ENCODE measurements around the gene ZSWIM6. TPM values are rescaled to one million over a fixed set of nuclear protein-coding genes. Genes with fewer than 3 reads are reported as not detected.

Gene ZSWIM6
- total RNA-seq, 1 experiment from 2014 or later = 10.0 TPM

DNA sequence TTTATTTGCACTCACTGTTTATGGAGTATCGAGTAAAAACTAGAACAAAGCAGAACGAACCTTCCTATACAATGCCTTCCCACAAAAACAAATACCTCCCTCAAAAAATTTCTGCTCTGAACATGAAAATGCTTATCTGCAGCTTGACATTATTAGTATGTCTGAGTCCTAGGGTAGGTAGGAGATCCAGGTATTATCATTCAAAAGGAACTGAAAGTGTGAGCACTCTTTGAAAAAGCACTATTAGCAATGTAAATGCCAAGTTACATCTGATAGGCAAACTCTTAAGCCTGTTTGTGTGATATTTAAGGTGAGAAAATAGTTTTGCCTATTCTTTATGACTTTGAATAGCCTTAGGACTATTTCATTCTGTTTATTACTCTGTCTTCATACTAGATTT lies 47.6 kb downstream of the ZSWIM6 start:
- Mint-ChIP-seq H3K9me3 (ENCODE audit: unreplicated experiment) (no peaks in the 10 kb centered on the region), H3K4me3 (ENCODE audit: unreplicated experiment) (no peak overlapping the region), H3K27me3 (ENCODE audit: insufficient read depth, unreplicated experiment) (no peaks in the 10 kb centered on the region), H3K36me3 (ENCODE audit: insufficient read depth, unreplicated experiment) (no peaks in the 10 kb centered on the region), H3K27ac (ENCODE audit: unreplicated experiment) (no peak overlapping the region), H3K4me1 (ENCODE audit: low read depth, unreplicated experiment) (no peaks in the 10 kb centered on the region)
- BruUV-seq (replicated peaks) = no TSS peak
- Histone ChIP-seq H3K4me3 (ENCODE audit: low read depth, low read length) (no peak overlapping the region), H3K36me3 (ENCODE audit: control insufficient read depth, insufficient read depth, low read length) (no peaks in the 10 kb centered on the region), H3K9me3 (no peaks in the 10 kb centered on the region), H3K4me1 (no peaks in the 10 kb centered on the region), H3K27me3 (replicated peaks; ENCODE audit: control insufficient read depth, insufficient read depth, low read length) (no peaks in the 10 kb centered on the region)
- POLR2A ChIA-PET = no interaction called here
- CTCF ChIA-PET = no interaction called here
- TF ChIP-seq, protein P1, sequence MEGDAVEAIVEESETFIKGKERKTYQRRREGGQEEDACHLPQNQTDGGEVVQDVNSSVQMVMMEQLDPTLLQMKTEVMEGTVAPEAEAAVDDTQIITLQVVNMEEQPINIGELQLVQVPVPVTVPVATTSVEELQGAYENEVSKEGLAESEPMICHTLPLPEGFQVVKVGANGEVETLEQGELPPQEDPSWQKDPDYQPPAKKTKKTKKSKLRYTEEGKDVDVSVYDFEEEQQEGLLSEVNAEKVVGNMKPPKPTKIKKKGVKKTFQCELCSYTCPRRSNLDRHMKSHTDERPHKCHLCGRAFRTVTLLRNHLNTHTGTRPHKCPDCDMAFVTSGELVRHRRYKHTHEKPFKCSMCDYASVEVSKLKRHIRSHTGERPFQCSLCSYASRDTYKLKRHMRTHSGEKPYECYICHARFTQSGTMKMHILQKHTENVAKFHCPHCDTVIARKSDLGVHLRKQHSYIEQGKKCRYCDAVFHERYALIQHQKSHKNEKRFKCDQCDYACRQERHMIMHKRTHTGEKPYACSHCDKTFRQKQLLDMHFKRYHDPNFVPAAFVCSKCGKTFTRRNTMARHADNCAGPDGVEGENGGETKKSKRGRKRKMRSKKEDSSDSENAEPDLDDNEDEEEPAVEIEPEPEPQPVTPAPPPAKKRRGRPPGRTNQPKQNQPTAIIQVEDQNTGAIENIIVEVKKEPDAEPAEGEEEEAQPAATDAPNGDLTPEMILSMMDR (IDR thresholded peaks at IDR 0.05; ENCODE audit: insufficient read depth in 1 of 2, low read depth in 1 of 2, low read length in 1 of 2, severe bottlenecking in 1 of 2, unreplicated experiment in 1 of 2) = no peak
- no peak for DNase-seq
- intact Hi-C loops (cut with micrococcal nuclease; ENCODE audit: unreplicated experiment) = no loop called here

DNA sequence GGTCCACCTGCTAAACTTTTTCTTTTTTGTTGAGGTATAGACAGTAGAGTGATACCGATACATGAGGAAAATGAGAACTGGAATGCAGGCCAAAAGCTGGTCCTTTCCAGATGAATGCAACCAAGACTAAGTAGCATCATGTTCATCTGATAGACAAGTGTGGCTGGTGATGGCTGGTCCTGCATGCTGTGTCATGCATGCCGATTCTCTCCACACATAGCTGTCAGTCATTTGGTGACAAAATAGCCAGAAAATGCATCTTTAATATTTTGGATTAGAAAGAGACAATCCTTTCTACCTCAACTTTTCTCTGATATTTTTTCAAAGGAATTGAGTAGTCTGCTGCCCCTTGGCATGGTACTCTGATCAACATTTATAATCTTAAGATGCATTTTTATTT lies 49.9 kb downstream of the ZSWIM6 start:
- Mint-ChIP-seq H3K9me3 (ENCODE audit: unreplicated experiment) (no peaks in the 10 kb centered on the region), H3K27ac (ENCODE audit: unreplicated experiment) (no peak overlapping the region), H3K4me1 (ENCODE audit: low read depth, unreplicated experiment) (peaks cover 16% of the 10 kb centered on the region), H3K27me3 (ENCODE audit: insufficient read depth, unreplicated experiment) (no peaks in the 10 kb centered on the region), H3K4me3 (ENCODE audit: unreplicated experiment) (no peak overlapping the region), H3K36me3 (ENCODE audit: insufficient read depth, unreplicated experiment) (no peaks in the 10 kb centered on the region)
- no peak for DNase-seq
- TF ChIP-seq, protein P1 (IDR thresholded peaks at IDR 0.05; ENCODE audit: insufficient read depth in 1 of 2, low read depth in 1 of 2, low read length in 1 of 2, severe bottlenecking in 1 of 2, unreplicated experiment in 1 of 2) = no peak
- BruUV-seq (replicated peaks) = no TSS peak
- H3K9me3 ChIP-seq = no peaks in the 10 kb centered on the region
- H3K4me1 ChIP-seq = peaks cover 20% of the 10 kb centered on the region
- intact Hi-C loops (cut with micrococcal nuclease; ENCODE audit: unreplicated experiment) = no loop called here
- ChIA-PET CTCF (interaction anchor here (0.6 kb wide), 1 partner anchor 26 kb away, joined by 3 read pairs; no protein-coding TSS in a partner anchor), POLR2A (no interaction called here)
- no peaks in the 10 kb centered on the region for H3K27me3 ChIP-seq (replicated peaks; ENCODE audit: control insufficient read depth, insufficient read depth, low read length)
- H3K36me3 ChIP-seq (ENCODE audit: control insufficient read depth, insufficient read depth, low read length) = no peaks in the 10 kb centered on the region
- no peak overlapping the region for H3K4me3 ChIP-seq (ENCODE audit: low read depth, low read length)

DNA sequence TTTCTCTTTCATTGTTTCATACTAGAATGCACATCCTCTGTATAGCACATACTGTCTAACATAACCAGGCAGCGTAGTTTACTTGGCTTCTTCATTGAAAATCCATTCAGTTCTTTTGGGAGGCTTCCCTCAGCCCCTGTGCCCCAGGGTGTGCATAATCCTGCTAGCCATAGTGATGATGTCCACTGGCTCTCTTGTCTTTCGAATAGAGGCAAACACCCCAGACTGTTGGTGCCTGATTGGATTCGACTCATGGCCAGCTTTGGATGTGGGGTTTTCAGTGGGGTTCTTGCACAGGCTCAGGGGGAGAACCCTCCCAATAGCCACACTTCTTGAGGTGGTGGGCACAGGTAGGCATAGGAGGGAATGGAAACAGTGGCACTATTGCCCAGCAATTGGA lies 53.6 kb downstream of the ZSWIM6 start:
- intact Hi-C loops (cut with micrococcal nuclease; ENCODE audit: unreplicated experiment) = no loop called here
- POLR2A ChIA-PET = no interaction called here
- Mint-ChIP-seq H3K4me3 (ENCODE audit: unreplicated experiment) (peak overlapping the region; percentile 30), H3K36me3 (ENCODE audit: insufficient read depth, unreplicated experiment) (no peaks in the 10 kb centered on the region), H3K27me3 (ENCODE audit: insufficient read depth, unreplicated experiment) (no peaks in the 10 kb centered on the region), H3K9me3 (ENCODE audit: unreplicated experiment) (no peaks in the 10 kb centered on the region), H3K27ac (ENCODE audit: unreplicated experiment) (peak overlapping the region; percentile 39), H3K4me1 (ENCODE audit: low read depth, unreplicated experiment) (peaks cover 18% of the 10 kb centered on the region)
- no TSS peak for BruUV-seq (replicated peaks)
- Histone ChIP-seq H3K27me3 (replicated peaks; ENCODE audit: control insufficient read depth, insufficient read depth, low read length) (no peaks in the 10 kb centered on the region), H3K4me3 (ENCODE audit: low read depth, low read length) (no peak overlapping the region), H3K9me3 (no peaks in the 10 kb centered on the region), H3K36me3 (ENCODE audit: control insufficient read depth, insufficient read depth, low read length) (no peaks in the 10 kb centered on the region), H3K4me1 (peaks cover 29% of the 10 kb centered on the region)
- DNase-seq = no peak
- CTCF ChIA-PET = no interaction called here
- TF ChIP-seq, protein P1 (IDR thresholded peaks at IDR 0.05; ENCODE audit: insufficient read depth in 1 of 2, low read depth in 1 of 2, low read length in 1 of 2, severe bottlenecking in 1 of 2, unreplicated experiment in 1 of 2) = no peak

Data from Caco-2 (cell line).